Left ventricle myocardium inferior (tissue), 1 donor: ENCODE data around the gene GNPTAB. TPM values are rescaled to one million over a fixed set of nuclear protein-coding genes. Genes with fewer than 3 reads are reported as not detected.
"Not testable (repeated sequence)": the region's sequence is repeated elsewhere in the genome, so short reads cannot be mapped to it uniquely, and the experiment has no call there.

Experiments used
- DNase-seq: peaks from one replicate; pipeline ENCODE4 v3.0.0-alpha.2; 2020
- H3K27ac ChIP-seq: fragments of 200-600 bp; replicated peaks from 2 replicates; pipeline ENCODE4 v1.8.0; 2021
- H3K27me3 ChIP-seq: fragments of 200-600 bp; 2 replicates; pipeline ENCODE4 v1.8.0; 2021; ENCODE audit warnings: low read depth
- H3K36me3 ChIP-seq: fragments of 200-600 bp; 2 replicates; pipeline ENCODE4 v1.8.0; 2021
- H3K4me1 ChIP-seq: fragments of 200-600 bp; 2 replicates; pipeline ENCODE4 v1.8.0; 2021
- H3K4me3 ChIP-seq: fragments of 200-600 bp; 2 replicates; pipeline ENCODE4 v1.8.0; 2021; ENCODE audit warnings: mild to moderate bottlenecking, moderate library complexity
- H3K9me3 ChIP-seq: fragments of 200-600 bp; replicated peaks from 2 replicates; pipeline ENCODE4 v1.8.0; 2021
- CTCF ChIP-seq: fragments of 200-600 bp; IDR thresholded peaks from 2 replicates; pipeline ENCODE4 v1.8.0; 2021; ENCODE audit warnings: antibody characterized with exemption, mild to moderate bottlenecking, borderline replicate concordance
- intact Hi-C: fragments of 100-400 bp; cut with micrococcal nuclease; formaldehyde crosslinking; loops from one replicate; pipeline ENCODE4 v1.11.0; 2022
- total RNA-seq: library from RNA; stranded (reverse); fragmentation: NEBNext Ultra II Directional; extraction: Animal tissue kit (Norgen Biotek cat#: 25700); gene quantifications from one replicate; pipeline ENCODE4 v1.2.1, GENCODE V29; 2021
- donor health status: DM: no; HTN: yes; CAD: no; lungs with severe emphysema.

Gene GNPTAB
- total RNA-seq, 1 donor from 2014 or later, result 55.2 TPM

GRCh38 chr12:101823039-101823438 is 7.7 kb downstream of the GNPTAB start:
- H3K4me1 ChIP-seq, result peaks cover 65% of the 10 kb centered on the region
- intact Hi-C loops, result no loop called here
- no peaks in the 10 kb centered on the region for H3K36me3 ChIP-seq

GRCh38 chr12:101819467-101819866 is 11.3 kb downstream of the GNPTAB start:
- Histone ChIP-seq H3K27me3 (no peaks in the 10 kb centered on the region), H3K4me3 (no peak overlapping the region), H3K9me3 (peaks cover 5% of the 10 kb centered on the region), H3K4me1 (peaks cover 32% of the 10 kb centered on the region), H3K36me3 (no peaks in the 10 kb centered on the region), H3K27ac (no peak overlapping the region)
- intact Hi-C loops, result no loop called here
- DNase-seq, result no peak
- TF ChIP-seq CTCF, result no peak

More at GRCh38 chr12:101823039-101823438, 7.7 kb downstream of the GNPTAB start:
- no peak for TF ChIP-seq CTCF
- no peak for DNase-seq
- H3K9me3 ChIP-seq, result peaks cover 5% of the 10 kb centered on the region
- H3K27me3 ChIP-seq, result no peaks in the 10 kb centered on the region
- peak overlapping the region; percentile 44 for H3K4me3 ChIP-seq
- H3K27ac ChIP-seq, result peak overlapping the region; percentile 82

GRCh38 chr12:101818689-101819088 is 12.1 kb downstream of the GNPTAB start:
- peaks cover 24% of the 10 kb centered on the region for H3K4me1 ChIP-seq
- DNase-seq, H3K27ac ChIP-seq, intact Hi-C loops, H3K4me3 ChIP-seq, H3K9me3 ChIP-seq, H3K27me3 ChIP-seq, H3K36me3 ChIP-seq: not testable (repeated sequence)

- intact Hi-C loops, result no loop called here
- DNase-seq, result no peak
- Histone ChIP-seq H3K27me3 (no peaks in the 10 kb centered on the region), H3K4me1 (peaks cover 22% of the 10 kb centered on the region), H3K4me3 (no peak overlapping the region), H3K9me3 (no peaks in the 10 kb centered on the region), H3K27ac (no peak overlapping the region), H3K36me3 (no peaks in the 10 kb centered on the region)
- no peak for TF ChIP-seq CTCF
These were observed 17.6 kb downstream of the GNPTAB start for GRCh38 chr12:101813117-101813516.

- intact Hi-C loops, H3K36me3 ChIP-seq, H3K27me3 ChIP-seq, DNase-seq, H3K27ac ChIP-seq, H3K9me3 ChIP-seq, H3K4me3 ChIP-seq: not testable (repeated sequence)
- H3K4me1 ChIP-seq, result peaks cover 22% of the 10 kb centered on the region
These were observed 18.0 kb downstream of the GNPTAB start for GRCh38 chr12:101812716-101813115.

- H3K36me3 ChIP-seq, intact Hi-C loops, DNase-seq, H3K27me3 ChIP-seq, H3K9me3 ChIP-seq: not testable (repeated sequence)
- Histone ChIP-seq H3K27ac (peak overlapping the region; percentile 69), H3K4me3 (peak overlapping the region; percentile 31), H3K4me1 (peaks cover 22% of the 10 kb centered on the region)
These were observed 19.4 kb downstream of the GNPTAB start for GRCh38 chr12:101811342-101811741.

GRCh38 chr12:101809208-101809607 is 21.6 kb downstream of the GNPTAB start:
- peaks cover 22% of the 10 kb centered on the region for H3K4me1 ChIP-seq
- peak overlapping the region; percentile 69 for H3K27ac ChIP-seq
- intact Hi-C loops, result no loop called here
- no peaks in the 10 kb centered on the region for H3K27me3 ChIP-seq
- DNase-seq, result no peak
- H3K36me3 ChIP-seq, result no peaks in the 10 kb centered on the region
- no peaks in the 10 kb centered on the region for H3K9me3 ChIP-seq
- no peak for TF ChIP-seq CTCF
- no peak overlapping the region for H3K4me3 ChIP-seq
